ENCODE data around the gene AVPI1.

AVPI1 gene

GRCh38 chr10:97629289-97629688 lies 57.8 kb downstream of the AVPI1 start:
- no peak for DNase-seq (ENCODE audit: low read depth)
- TF ChIP-seq CTCF (IDR thresholded peaks at IDR 0.05; ENCODE audit: low read depth, low read length, missing control alignments), result no peak
- no peak overlapping the region for H3K4me3 ChIP-seq (ENCODE audit: low read depth, low read length)

DNA sequence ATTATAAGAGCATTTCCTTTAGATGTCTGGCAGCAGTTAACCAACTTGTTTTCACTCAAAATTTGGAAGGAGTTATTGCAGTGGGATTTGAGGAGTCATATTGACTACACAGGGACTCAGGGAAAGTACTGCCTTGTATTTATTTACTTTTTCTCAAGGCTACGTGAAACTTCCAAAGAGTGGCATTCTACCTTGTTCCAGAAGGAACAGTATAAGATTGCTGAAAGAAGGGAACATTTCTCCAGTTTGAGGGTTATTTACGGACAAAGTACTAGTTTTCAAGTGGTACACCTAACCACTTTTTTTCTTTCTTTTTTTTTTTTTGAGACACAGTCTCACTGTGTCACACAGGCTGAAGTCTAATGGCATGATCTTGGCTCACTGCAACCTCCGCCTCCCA lies 58.8 kb downstream of the AVPI1 start:
- TF ChIP-seq CTCF (IDR thresholded peaks at IDR 0.05; ENCODE audit: low read depth, low read length, missing control alignments), result no peak
- no peak overlapping the region for H3K4me3 ChIP-seq (ENCODE audit: low read depth, low read length)
- no peak for DNase-seq (ENCODE audit: low read depth)

- TF ChIP-seq CTCF (IDR thresholded peaks at IDR 0.05; ENCODE audit: low read depth, low read length, missing control alignments), result no peak
- no peak for DNase-seq (ENCODE audit: low read depth)
- no peak overlapping the region for H3K4me3 ChIP-seq (ENCODE audit: low read depth, low read length)
Observed at GRCh38 chr10:97627731-97628130, 59.3 kb downstream of the AVPI1 start.

Measured in GM12864 (cell line).